Measurements from ENCODE around the gene PANK3. TPM values are rescaled to one million over a fixed set of nuclear protein-coding genes. Genes with fewer than 3 reads are reported as not detected.
"Not testable (repeated sequence)": the region's sequence is repeated elsewhere in the genome, so short reads cannot be mapped to it uniquely, and the experiment has no call there.

The PANK3 gene
- total and polyA plus RNA-seq, 2 donors, result 7.3 to 20.3 TPM

DNA sequence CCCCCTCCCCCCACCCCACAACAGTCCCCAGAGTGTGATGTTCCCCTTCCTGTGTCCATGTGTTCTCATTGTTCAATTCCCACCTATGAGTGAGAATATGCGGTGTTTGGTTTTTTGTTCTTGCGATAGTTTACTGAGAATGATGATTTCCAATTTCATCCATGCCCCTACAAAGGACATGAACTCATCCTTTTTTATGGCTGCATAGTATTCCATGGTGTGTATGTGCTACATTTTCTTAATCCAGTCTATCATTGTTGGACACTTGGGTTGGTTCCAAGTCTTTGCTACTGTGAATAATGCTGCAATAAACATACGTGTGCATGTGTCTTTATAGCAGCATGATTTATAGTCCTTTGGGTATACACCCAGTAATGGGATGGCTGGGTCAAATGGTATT is 5.5 kb downstream of the PANK3 start:
- 100% methylated on average over 3 of the region's 3 CpGs for WGBS
- not testable (repeated sequence) for H3K4me1 ChIP-seq (ENCODE audit: control insufficient read depth in 2 of 2, insufficient read depth in 2 of 2, low read length in 2 of 2); H3K4me3 ChIP-seq (ENCODE audit: low read length in 2 of 2)

GRCh38 chr5:168570490-168571328 is 8.5 kb downstream of the PANK3 start:
- WGBS, result 98% methylated on average over 11 of the region's 11 CpGs
- H3K4me1 ChIP-seq (ENCODE audit: control insufficient read depth in 2 of 2, insufficient read depth in 2 of 2, low read length in 2 of 2), result no peaks in the 10 kb centered on the region
- no peak for DNase-seq (ENCODE audit: low read depth in 6 of 9, low spot score in 9 of 9)

More for the DNA sequence above, 5.5 kb downstream of the PANK3 start:
- H3K9me3 ChIP-seq (ENCODE audit: control insufficient read depth in 2 of 2, insufficient read depth in 1 of 2, low read length in 1 of 2); DNase-seq (ENCODE audit: low read depth in 6 of 9, low spot score in 9 of 9); H3K27me3 ChIP-seq (ENCODE audit: control insufficient read depth in 2 of 2, insufficient read depth in 1 of 2, low read length in 1 of 2); H3K36me3 ChIP-seq (ENCODE audit: control insufficient read depth in 2 of 2, insufficient read depth in 2 of 2, low read length in 1 of 2); H3K27ac ChIP-seq (ENCODE audit: low read depth in 1 of 2, low read length in 1 of 2): not testable (repeated sequence)

GRCh38 chr5:168568738-168569137 is 10.4 kb downstream of the PANK3 start:
- Histone ChIP-seq H3K27ac (ENCODE audit: low read depth in 1 of 2, low read length in 1 of 2) (no peak overlapping the region), H3K36me3 (ENCODE audit: control insufficient read depth in 2 of 2, insufficient read depth in 2 of 2, low read length in 1 of 2) (peaks cover 8 to 36% of the 10 kb centered on the region in 2 donors), H3K27me3 (ENCODE audit: control insufficient read depth in 2 of 2, insufficient read depth in 1 of 2, low read length in 1 of 2) (no peaks in the 10 kb centered on the region), H3K4me3 (ENCODE audit: low read length in 2 of 2) (no peak overlapping the region), H3K4me1 (ENCODE audit: control insufficient read depth in 2 of 2, insufficient read depth in 2 of 2, low read length in 2 of 2) (no peaks in the 10 kb centered on the region), H3K9me3 (ENCODE audit: control insufficient read depth in 2 of 2, insufficient read depth in 1 of 2, low read length in 1 of 2) (no peaks in the 10 kb centered on the region)
- WGBS, result over 99% methylated on average over 6 of the region's 6 CpGs
- no peak for DNase-seq (ENCODE audit: low read depth in 6 of 9, low spot score in 9 of 9)

More at GRCh38 chr5:168570490-168571328, 8.5 kb downstream of the PANK3 start:
- Histone ChIP-seq H3K27ac (ENCODE audit: low read depth in 1 of 2, low read length in 1 of 2) (no peak overlapping the region), H3K4me3 (ENCODE audit: low read length in 2 of 2) (no peak overlapping the region), H3K27me3 (ENCODE audit: control insufficient read depth in 2 of 2, insufficient read depth in 1 of 2, low read length in 1 of 2) (no peaks in the 10 kb centered on the region), H3K36me3 (ENCODE audit: control insufficient read depth in 2 of 2, insufficient read depth in 2 of 2, low read length in 1 of 2) (peaks cover 8 to 22% of the 10 kb centered on the region in 2 donors), H3K9me3 (ENCODE audit: control insufficient read depth in 2 of 2, insufficient read depth in 1 of 2, low read length in 1 of 2) (peaks cover 0 to 3% of the 10 kb centered on the region in 2 donors)

GRCh38 chr5:168563959-168564358 is 15.2 kb downstream of the PANK3 start:
- no peaks in the 10 kb centered on the region for H3K9me3 ChIP-seq (ENCODE audit: control insufficient read depth in 2 of 2, insufficient read depth in 1 of 2, low read length in 1 of 2)
- H3K4me1 ChIP-seq (ENCODE audit: control insufficient read depth in 2 of 2, insufficient read depth in 2 of 2, low read length in 2 of 2), result no peaks in the 10 kb centered on the region
- no peaks in the 10 kb centered on the region for H3K27me3 ChIP-seq (ENCODE audit: control insufficient read depth in 2 of 2, insufficient read depth in 1 of 2, low read length in 1 of 2)
- no peak overlapping the region for H3K27ac ChIP-seq (ENCODE audit: low read depth in 1 of 2, low read length in 1 of 2)
- no peak overlapping the region for H3K4me3 ChIP-seq (ENCODE audit: low read length in 2 of 2)
- whole genome bisulfite sequencing, result 95% methylated on average over 1 of the region's 1 CpG
- no peak for DNase-seq (ENCODE audit: low read depth in 6 of 9, low spot score in 9 of 9)
- peaks cover 8 to 55% of the 10 kb centered on the region in 2 donors for H3K36me3 ChIP-seq (ENCODE audit: control insufficient read depth in 2 of 2, insufficient read depth in 2 of 2, low read length in 1 of 2)

DNA sequence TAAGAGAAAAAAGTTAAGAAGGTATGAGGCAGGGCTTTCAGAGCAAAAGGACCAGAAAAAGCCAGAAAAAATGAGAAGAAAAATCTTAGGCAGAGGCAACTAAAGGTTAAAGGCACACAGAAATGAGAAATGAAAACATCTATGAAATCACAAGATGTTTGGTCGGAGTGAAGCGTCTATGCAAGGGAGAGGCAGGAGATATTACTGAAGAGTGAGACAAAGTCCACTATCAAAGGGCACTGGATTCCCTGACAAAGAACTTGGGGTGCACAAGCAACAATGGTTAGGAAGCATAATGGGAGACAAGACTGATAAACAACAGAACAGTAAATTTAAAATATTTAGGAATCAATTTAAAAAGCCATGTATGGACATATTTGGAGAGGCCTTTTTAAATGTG is 16.9 kb downstream of the PANK3 start:
- WGBS, result 98% methylated on average over 2 of the region's 2 CpGs
- DNase-seq (ENCODE audit: low read depth in 6 of 9, low spot score in 9 of 9), result no peak

GRCh38 chr5:168557389-168557788 is 21.8 kb downstream of the PANK3 start:
- Histone ChIP-seq H3K4me3 (ENCODE audit: low read length in 2 of 2) (no peak overlapping the region), H3K9me3 (ENCODE audit: control insufficient read depth in 2 of 2, insufficient read depth in 1 of 2, low read length in 1 of 2) (no peaks in the 10 kb centered on the region), H3K27ac (ENCODE audit: low read depth in 1 of 2, low read length in 1 of 2) (no peak overlapping the region), H3K27me3 (ENCODE audit: control insufficient read depth in 2 of 2, insufficient read depth in 1 of 2, low read length in 1 of 2) (no peaks in the 10 kb centered on the region), H3K36me3 (ENCODE audit: control insufficient read depth in 2 of 2, insufficient read depth in 2 of 2, low read length in 1 of 2) (peaks cover 26 to 54% of the 10 kb centered on the region in 2 donors), H3K4me1 (ENCODE audit: control insufficient read depth in 2 of 2, insufficient read depth in 2 of 2, low read length in 2 of 2) (no peaks in the 10 kb centered on the region)
- WGBS, result over 99% methylated on average over 2 of the region's 2 CpGs
- DNase-seq (ENCODE audit: low read depth in 6 of 9, low spot score in 9 of 9), result no peak

More for the DNA sequence above, 16.9 kb downstream of the PANK3 start:
- Histone ChIP-seq H3K27ac (ENCODE audit: low read depth in 1 of 2, low read length in 1 of 2) (no peak overlapping the region), H3K36me3 (ENCODE audit: control insufficient read depth in 2 of 2, insufficient read depth in 2 of 2, low read length in 1 of 2) (peaks cover 17 to 56% of the 10 kb centered on the region in 2 donors), H3K27me3 (ENCODE audit: control insufficient read depth in 2 of 2, insufficient read depth in 1 of 2, low read length in 1 of 2) (no peaks in the 10 kb centered on the region), H3K9me3 (ENCODE audit: control insufficient read depth in 2 of 2, insufficient read depth in 1 of 2, low read length in 1 of 2) (no peaks in the 10 kb centered on the region), H3K4me3 (ENCODE audit: low read length in 2 of 2) (no peak overlapping the region), H3K4me1 (ENCODE audit: control insufficient read depth in 2 of 2, insufficient read depth in 2 of 2, low read length in 2 of 2) (no peaks in the 10 kb centered on the region)

GRCh38 chr5:168553377-168554130 is 25.6 kb downstream of the PANK3 start:
- Histone ChIP-seq H3K27ac (ENCODE audit: low read depth in 1 of 2, low read length in 1 of 2) (no peak overlapping the region), H3K36me3 (ENCODE audit: control insufficient read depth in 2 of 2, insufficient read depth in 2 of 2, low read length in 1 of 2) (peaks cover 19 to 37% of the 10 kb centered on the region in 2 donors)
- WGBS, result 95% methylated on average over 2 of the region's 2 CpGs

DNA sequence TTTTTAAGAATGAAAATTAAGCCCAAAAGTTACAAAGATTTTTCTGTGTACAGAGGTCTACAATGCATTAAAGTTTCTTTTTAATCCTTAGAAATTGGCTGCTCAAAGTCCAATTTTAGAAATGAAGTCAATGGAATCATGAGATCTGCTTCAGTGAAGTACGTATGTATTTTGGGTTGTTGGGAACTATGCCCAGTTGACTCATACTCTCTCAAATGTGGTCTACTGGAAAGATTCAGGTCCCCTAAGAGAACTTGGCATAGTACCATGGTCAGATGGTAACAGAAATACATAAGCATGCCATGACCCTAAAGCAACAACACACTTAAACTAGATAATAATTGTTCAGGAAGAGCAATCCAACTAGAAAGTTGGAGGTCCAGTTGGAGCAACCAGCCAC is 27.0 kb downstream of the PANK3 start:
- H3K9me3 ChIP-seq (ENCODE audit: control insufficient read depth in 2 of 2, insufficient read depth in 1 of 2, low read length in 1 of 2), result no peaks in the 10 kb centered on the region
- H3K4me3 ChIP-seq (ENCODE audit: low read length in 2 of 2), result no peak overlapping the region
- H3K4me1 ChIP-seq (ENCODE audit: control insufficient read depth in 2 of 2, insufficient read depth in 2 of 2, low read length in 2 of 2), result no peaks in the 10 kb centered on the region
- peaks cover 13 to 27% of the 10 kb centered on the region in 2 donors for H3K36me3 ChIP-seq (ENCODE audit: control insufficient read depth in 2 of 2, insufficient read depth in 2 of 2, low read length in 1 of 2)
- no peaks in the 10 kb centered on the region for H3K27me3 ChIP-seq (ENCODE audit: control insufficient read depth in 2 of 2, insufficient read depth in 1 of 2, low read length in 1 of 2)
- 98% methylated on average over 1 of the region's 1 CpG for WGBS
- H3K27ac ChIP-seq (ENCODE audit: low read depth in 1 of 2, low read length in 1 of 2), result no peak overlapping the region
- no peak for DNase-seq (ENCODE audit: low read depth in 6 of 9, low spot score in 9 of 9)

More at GRCh38 chr5:168553377-168554130, 25.6 kb downstream of the PANK3 start:
- H3K4me1 ChIP-seq (ENCODE audit: control insufficient read depth in 2 of 2, insufficient read depth in 2 of 2, low read length in 2 of 2), result no peaks in the 10 kb centered on the region
- H3K9me3 ChIP-seq (ENCODE audit: control insufficient read depth in 2 of 2, insufficient read depth in 1 of 2, low read length in 1 of 2), result no peaks in the 10 kb centered on the region
- no peak overlapping the region for H3K4me3 ChIP-seq (ENCODE audit: low read length in 2 of 2)
- DNase-seq (ENCODE audit: low read depth in 6 of 9, low spot score in 9 of 9), result no peak
- no peaks in the 10 kb centered on the region for H3K27me3 ChIP-seq (ENCODE audit: control insufficient read depth in 2 of 2, insufficient read depth in 1 of 2, low read length in 1 of 2)

GRCh38 chr5:168550656-168551055 is 28.5 kb downstream of the PANK3 start:
- DNase-seq (ENCODE audit: low read depth in 6 of 9, low spot score in 9 of 9), result no peak
- H3K36me3 ChIP-seq (ENCODE audit: control insufficient read depth in 2 of 2, insufficient read depth in 2 of 2, low read length in 1 of 2), result peaks cover 8 to 21% of the 10 kb centered on the region in 2 donors

More at GRCh38 chr5:168550656-168551055, 28.5 kb downstream of the PANK3 start:
- H3K9me3 ChIP-seq (ENCODE audit: control insufficient read depth in 2 of 2, insufficient read depth in 1 of 2, low read length in 1 of 2), result no peaks in the 10 kb centered on the region
- no peaks in the 10 kb centered on the region for H3K4me1 ChIP-seq (ENCODE audit: control insufficient read depth in 2 of 2, insufficient read depth in 2 of 2, low read length in 2 of 2)
- no peak overlapping the region for H3K27ac ChIP-seq (ENCODE audit: low read depth in 1 of 2, low read length in 1 of 2)
- no peaks in the 10 kb centered on the region for H3K27me3 ChIP-seq (ENCODE audit: control insufficient read depth in 2 of 2, insufficient read depth in 1 of 2, low read length in 1 of 2)
- H3K4me3 ChIP-seq (ENCODE audit: low read length in 2 of 2), result no peak overlapping the region

Data from thymus (tissue), 11 donors.